SK-N-SH (cell line): ENCODE measurements around the gene CREB5. TPM values are rescaled to one million over a fixed set of nuclear protein-coding genes. Genes with fewer than 3 reads are reported as not detected.
A peak's percentile ranks its signal among the peaks of the same experiment; 100 is the strongest.

ENCODE experiments used
- CTCF ChIA-PET: fragments of 300-600, 350-600 bp; formaldehyde crosslinking; extraction: SDS; loops from one replicate; lab custom pipeline; 2021; lab: Yijun Ruan, JAX
- POLR2A ChIA-PET: fragments of 350-600 bp; sonication (Branson Sonifier 250); formaldehyde crosslinking; extraction: SDS; loops from one replicate; lab custom pipeline; 2020; ENCODE audit warnings: antibody characterized with exemption, inconsistent platforms; lab: Yijun Ruan, JAX
- DNase-seq: peaks from one replicate; pipeline ENCODE4 v3.0.0; 2012
- H2AFZ ChIP-seq: fragments of 200-600 bp; sonication (generic); 2 replicates; pipeline ENCODE4 v1.8.1; 2016; ENCODE audit warnings: antibody characterized with exemption, mild to moderate bottlenecking, low read depth
- H3F3A ChIP-seq: fragments of 200-600 bp; sonication (generic); replicated peaks from 2 replicates; pipeline ENCODE3; 2016; ENCODE audit warnings: antibody characterized with exemption, mild to moderate bottlenecking; ENCODE audit not compliant: insufficient read depth
- H3K27ac ChIP-seq, 2 experiments: fragments of 200-500 bp in 1 of 2; fragments of 200-600 bp in 1 of 2; sonication (Bioruptor generic) in 1 of 2; sonication (generic), shearing (Covaris generic) in 1 of 2; 2 replicates each; pipeline versions ENCODE4 v1.5.1 to v1.6.1; 2014 to 2016; ENCODE audit warnings: low read depth in 2 of 2, inconsistent platforms in 1 of 2, low read length in 1 of 2, mild to moderate bottlenecking in 1 of 2, mixed read lengths in 1 of 2
- H3K27me3 ChIP-seq: fragments of 200-600 bp; sonication (generic), shearing (Covaris generic); 2 replicates; pipeline ENCODE4 v1.6.1; 2016; ENCODE audit warnings: mixed run types; ENCODE audit not compliant: insufficient read depth
- H3K36me3 ChIP-seq, 2 experiments: fragments of 200-500 bp in 1 of 2; fragments of 200-600 bp in 1 of 2; sonication (Bioruptor generic) in 1 of 2; sonication (generic) in 1 of 2; replicated peaks in 1 of 2; 2 replicates each; pipeline versions ENCODE3 to v1.5.1; 2014 to 2016; ENCODE audit warnings: low read length in 1 of 2, mild to moderate bottlenecking in 1 of 2; ENCODE audit not compliant: insufficient read depth in 2 of 2, control insufficient read depth in 1 of 2
- H3K4me1 ChIP-seq, 2 experiments: fragments of 200-500 bp in 1 of 2; fragments of 200-600 bp in 1 of 2; sonication (Bioruptor generic) in 1 of 2; sonication (generic), shearing (Covaris generic) in 1 of 2; 2 replicates each; pipeline versions ENCODE4 v1.5.1 to v1.6.1; 2014 to 2016; ENCODE audit warnings: low read depth in 1 of 2, low read length in 1 of 2, mixed run types in 1 of 2; ENCODE audit not compliant: insufficient read depth in 2 of 2, control insufficient read depth in 1 of 2
- H3K4me2 ChIP-seq: fragments of 200-600 bp; sonication (generic), shearing (Covaris generic); 2 replicates; pipeline ENCODE4 v1.6.1; 2017; ENCODE audit warnings: mixed run types
- H3K4me3 ChIP-seq, 2 experiments: fragments of 200-500 bp in 1 of 2; fragments of 200-600 bp in 1 of 2; sonication (Bioruptor generic) in 1 of 2; sonication (generic), shearing (Covaris generic) in 1 of 2; 2 replicates each; pipeline versions ENCODE4 v1.5.1 to v1.8.1; 2014 to 2016; ENCODE audit warnings: low read depth in 2 of 2, inconsistent platforms in 1 of 2, low read length in 1 of 2, mild to moderate bottlenecking in 1 of 2, mixed read lengths in 1 of 2, moderate library complexity in 1 of 2
- H3K79me2 ChIP-seq: fragments of 200-600 bp; sonication (generic); 2 replicates; pipeline ENCODE4 v1.8.1; 2017; ENCODE audit warnings: mild to moderate bottlenecking; ENCODE audit not compliant: insufficient read depth
- H3K9ac ChIP-seq: fragments of 200-600 bp; sonication (generic); 2 replicates; pipeline ENCODE4 v1.6.1; 2017; ENCODE audit warnings: mixed run types
- H3K9me2 ChIP-seq: fragments of 200-600 bp; sonication (generic); 2 replicates; pipeline ENCODE4 v1.6.1; 2017; ENCODE audit warnings: mixed run types
- H3K9me3 ChIP-seq: fragments of 200-600 bp; sonication (generic); 2 replicates; pipeline ENCODE4 v1.6.1; 2017; ENCODE audit warnings: mixed run types, mild to moderate bottlenecking, moderate library complexity
- H4K20me1 ChIP-seq: fragments of 200-600 bp; sonication (generic); 2 replicates; pipeline ENCODE4 v1.6.1; 2017; ENCODE audit warnings: mild to moderate bottlenecking, mixed run types; ENCODE audit not compliant: insufficient read depth
- CHD2 ChIP-seq: fragments of 150-350 bp; IDR thresholded peaks from 2 replicates; pipeline ENCODE4 v1.6.1; 2018; ENCODE audit warnings: low read length; ENCODE audit not compliant: partially characterized antibody
- EZH2phosphoT487 ChIP-seq: fragments of 200-600 bp; sonication (generic); IDR thresholded peaks from 2 replicates; pipeline ENCODE4 v1.6.1; 2017; ENCODE audit warnings: low read depth, mixed run types, mild to moderate bottlenecking, antibody characterized with exemption, moderate library complexity, borderline replicate concordance
- FOSL2 ChIP-seq: IDR thresholded peaks from 2 replicates; pipeline ENCODE4 v1.4.0; 2012; ENCODE audit warnings: low read depth, mild to moderate bottlenecking, moderate library complexity, borderline replicate concordance
- FOXM1 ChIP-seq: IDR thresholded peaks from 2 replicates; pipeline ENCODE4 v1.4.0; 2012; ENCODE audit warnings: low read depth, mild to moderate bottlenecking
- GATA2 ChIP-seq: sonication (generic); formaldehyde crosslinking; IDR thresholded peaks from 2 replicates; pipeline ENCODE4 v1.5.0; 2020; ENCODE audit warnings: mild to moderate bottlenecking, missing genetic modification reagents
- JUND ChIP-seq: IDR thresholded peaks from 2 replicates; pipeline ENCODE4 v1.4.0; 2012
- MEF2A ChIP-seq: IDR thresholded peaks from 2 replicates; pipeline ENCODE4 v1.4.0; 2012; ENCODE audit warnings: low read depth, borderline replicate concordance
- MXI1 ChIP-seq: IDR thresholded peaks from 2 replicates; pipeline ENCODE4 v1.6.1; 2012; ENCODE audit warnings: mild to moderate bottlenecking, low read depth, low read length, improper control_type of control experiment
- NFIC ChIP-seq: IDR thresholded peaks from 2 replicates; pipeline ENCODE4 v1.4.0; 2012; ENCODE audit warnings: borderline replicate concordance
- POLR2AphosphoS5 ChIP-seq: IDR thresholded peaks from 2 replicates; pipeline ENCODE4 v1.6.1; 2012; ENCODE audit warnings: low read depth, low read length
- RFX5 ChIP-seq: IDR thresholded peaks from 2 replicates; pipeline ENCODE4 v1.6.1; 2012; ENCODE audit warnings: mild to moderate bottlenecking, improper control_type of control experiment, low read length
- RXRA ChIP-seq: IDR thresholded peaks from 2 replicates; pipeline ENCODE4 v1.4.0; 2012; ENCODE audit warnings: low read depth, mild to moderate bottlenecking, borderline replicate concordance
- SIN3A ChIP-seq: IDR thresholded peaks from 2 replicates; pipeline ENCODE4 v1.6.1; 2012; ENCODE audit warnings: low read depth, mild to moderate bottlenecking, low read length, moderate library complexity, borderline replicate concordance
- TAF1 ChIP-seq: IDR thresholded peaks from 2 replicates; pipeline ENCODE4 v1.6.1; 2012; ENCODE audit warnings: low read depth, mild to moderate bottlenecking, low read length, moderate library complexity, borderline replicate concordance
- TCF12 ChIP-seq: IDR thresholded peaks from 2 replicates; pipeline ENCODE4 v1.4.0; 2012
- TEAD4 ChIP-seq: IDR thresholded peaks from 2 replicates; pipeline ENCODE4 v1.4.0; 2012; ENCODE audit warnings: mild to moderate bottlenecking, borderline replicate concordance; ENCODE audit not compliant: insufficient read depth
- USF2 ChIP-seq: fragments of 150-350 bp; IDR thresholded peaks from 2 replicates; pipeline ENCODE4 v1.6.1; 2017; ENCODE audit warnings: antibody characterized with exemption, low read length, low read depth, borderline replicate concordance
- YY1 ChIP-seq: IDR thresholded peaks from 2 replicates; pipeline ENCODE4 v1.4.0; 2012; ENCODE audit warnings: low read depth, mild to moderate bottlenecking
- WGBS: methylation state at CpG from one replicate; pipeline ENCODE4 v1.1.6; 2017; ENCODE audit warnings: low lambda C conversion rate; 5-methylcytosine and 5-hydroxymethylcytosine counted together
- polyA plus RNA-seq, 3 experiments: library from polyadenylated mRNA; depleted of rRNA; stranded (reverse); fragments of >200 nt; gene quantifications; 2 replicates each; pipeline ENCODE4 v1.2.3, GENCODE V29; 2012
- TF ChIP-seq, protein P1 (sequence below): IDR thresholded peaks from 2 replicates; pipeline ENCODE4 v1.4.0; 2012; ENCODE audit warnings: low read depth, borderline replicate concordance
- TF ChIP-seq, protein P2 (sequence below): IDR thresholded peaks from 2 replicates; pipeline ENCODE4 v1.4.0; 2012; ENCODE audit warnings: low read depth
- TF ChIP-seq, protein P3 (sequence below): fragments of 150-350 bp; IDR thresholded peaks from 2 replicates; pipeline ENCODE4 v1.6.1; 2016; ENCODE audit warnings: mild to moderate bottlenecking, low read depth, low read length
- TF ChIP-seq, protein P4 (sequence below): IDR thresholded peaks from 2 replicates; pipeline ENCODE4; 2012
- TF ChIP-seq, protein P5 (sequence below): IDR thresholded peaks from 2 replicates; pipeline ENCODE4 v1.6.1; 2012; ENCODE audit warnings: mild to moderate bottlenecking, low read depth, low read length, moderate library complexity

CREB5 gene
- polyA plus RNA-seq, 1 of the 3 experiments (the other 2 are of a cell fraction) = 19.3 TPM

- 4% methylated on average over 15 of the region's 15 CpGs for WGBS
- no peaks in the 10 kb centered on the region for H4K20me1 ChIP-seq
- DNase-seq = peak; percentile 77
- peaks cover 21% of the 10 kb centered on the region for H3F3A ChIP-seq
- H2AFZ ChIP-seq = peak overlapping the region; percentile 87
- no peaks in the 10 kb centered on the region for H3K9me2 ChIP-seq
- peak overlapping the region; percentile 96 for H3K9ac ChIP-seq
- H3K4me1 ChIP-seq = peaks cover 12 to 20% of the 10 kb centered on the region in 2 experiments
- peaks cover 35% of the 10 kb centered on the region for H3K79me2 ChIP-seq
- peak overlapping the region; percentile 70 to 100 for H3K27ac ChIP-seq
- ChIA-PET POLR2A (interaction anchor here (1.4 kb wide), 1 partner anchor 117 kb away, joined by 4 read pairs; no protein-coding TSS in a partner anchor), CTCF (interaction anchor here (0.8 to 1.4 kb wide), 5 partner anchors 12 to 275 kb away, joined by 3 to 5 read pairs (median 3); no protein-coding TSS in a partner anchor)
- no peaks in the 10 kb centered on the region for H3K36me3 ChIP-seq
- peak overlapping the region; percentile 47 to 78 for H3K4me3 ChIP-seq
- H3K27me3 ChIP-seq = no peaks in the 10 kb centered on the region
- H3K9me3 ChIP-seq = no peaks in the 10 kb centered on the region
- H3K4me2 ChIP-seq = peak overlapping the region; percentile 93
- TF ChIP-seq SIN3A (no peak; the same call in 1 of the 2 replicates), TCF12 (peak; percentile 87), TAF1 (peak; percentile 41; the same call in 1 of the 2 replicates), TEAD4 (peak; percentile 52), EZH2phosphoT487 (no peak), RFX5 (no peak), FOSL2 (peak; percentile 96), USF2 (no peak), NFIC (peak; percentile 100), POLR2AphosphoS5 (peak; percentile 89), GATA2 (CRISPR knock-in tag) (no peak), CHD2 (peak; percentile 87), YY1 (0 out of 2 replicates have a peak, but pooled peaks have one; percentile 44), MEF2A (peak; percentile 82; the same call in 1 of the 2 replicates), JUND (peak; percentile 99), FOXM1 (no peak; the same call in 1 of the 2 replicates), MXI1 (peak; percentile 30; the same call in 1 of the 2 replicates), RXRA (peak; percentile 31; the same call in 1 of the 2 replicates)
- TF ChIP-seq, protein P1, sequence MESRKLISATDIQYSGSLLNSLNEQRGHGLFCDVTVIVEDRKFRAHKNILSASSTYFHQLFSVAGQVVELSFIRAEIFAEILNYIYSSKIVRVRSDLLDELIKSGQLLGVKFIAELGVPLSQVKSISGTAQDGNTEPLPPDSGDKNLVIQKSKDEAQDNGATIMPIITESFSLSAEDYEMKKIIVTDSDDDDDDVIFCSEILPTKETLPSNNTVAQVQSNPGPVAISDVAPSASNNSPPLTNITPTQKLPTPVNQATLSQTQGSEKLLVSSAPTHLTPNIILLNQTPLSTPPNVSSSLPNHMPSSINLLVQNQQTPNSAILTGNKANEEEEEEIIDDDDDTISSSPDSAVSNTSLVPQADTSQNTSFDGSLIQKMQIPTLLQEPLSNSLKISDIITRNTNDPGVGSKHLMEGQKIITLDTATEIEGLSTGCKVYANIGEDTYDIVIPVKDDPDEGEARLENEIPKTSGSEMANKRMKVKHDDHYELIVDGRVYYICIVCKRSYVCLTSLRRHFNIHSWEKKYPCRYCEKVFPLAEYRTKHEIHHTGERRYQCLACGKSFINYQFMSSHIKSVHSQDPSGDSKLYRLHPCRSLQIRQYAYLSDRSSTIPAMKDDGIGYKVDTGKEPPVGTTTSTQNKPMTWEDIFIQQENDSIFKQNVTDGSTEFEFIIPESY = peak; percentile 84; the same call in 1 of the 2 replicates
- TF ChIP-seq, protein P2, sequence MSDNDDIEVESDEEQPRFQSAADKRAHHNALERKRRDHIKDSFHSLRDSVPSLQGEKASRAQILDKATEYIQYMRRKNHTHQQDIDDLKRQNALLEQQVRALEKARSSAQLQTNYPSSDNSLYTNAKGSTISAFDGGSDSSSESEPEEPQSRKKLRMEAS = peak; percentile 75
- TF ChIP-seq, protein P3, sequence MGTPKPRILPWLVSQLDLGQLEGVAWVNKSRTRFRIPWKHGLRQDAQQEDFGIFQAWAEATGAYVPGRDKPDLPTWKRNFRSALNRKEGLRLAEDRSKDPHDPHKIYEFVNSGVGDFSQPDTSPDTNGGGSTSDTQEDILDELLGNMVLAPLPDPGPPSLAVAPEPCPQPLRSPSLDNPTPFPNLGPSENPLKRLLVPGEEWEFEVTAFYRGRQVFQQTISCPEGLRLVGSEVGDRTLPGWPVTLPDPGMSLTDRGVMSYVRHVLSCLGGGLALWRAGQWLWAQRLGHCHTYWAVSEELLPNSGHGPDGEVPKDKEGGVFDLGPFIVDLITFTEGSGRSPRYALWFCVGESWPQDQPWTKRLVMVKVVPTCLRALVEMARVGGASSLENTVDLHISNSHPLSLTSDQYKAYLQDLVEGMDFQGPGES = no peak
- TF ChIP-seq, protein P4, sequence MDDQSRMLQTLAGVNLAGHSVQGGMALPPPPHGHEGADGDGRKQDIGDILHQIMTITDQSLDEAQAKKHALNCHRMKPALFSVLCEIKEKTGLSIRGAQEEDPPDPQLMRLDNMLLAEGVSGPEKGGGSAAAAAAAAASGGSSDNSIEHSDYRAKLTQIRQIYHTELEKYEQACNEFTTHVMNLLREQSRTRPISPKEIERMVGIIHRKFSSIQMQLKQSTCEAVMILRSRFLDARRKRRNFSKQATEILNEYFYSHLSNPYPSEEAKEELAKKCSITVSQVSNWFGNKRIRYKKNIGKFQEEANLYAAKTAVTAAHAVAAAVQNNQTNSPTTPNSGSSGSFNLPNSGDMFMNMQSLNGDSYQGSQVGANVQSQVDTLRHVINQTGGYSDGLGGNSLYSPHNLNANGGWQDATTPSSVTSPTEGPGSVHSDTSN = peak; percentile 72
- TF ChIP-seq, protein P5, sequence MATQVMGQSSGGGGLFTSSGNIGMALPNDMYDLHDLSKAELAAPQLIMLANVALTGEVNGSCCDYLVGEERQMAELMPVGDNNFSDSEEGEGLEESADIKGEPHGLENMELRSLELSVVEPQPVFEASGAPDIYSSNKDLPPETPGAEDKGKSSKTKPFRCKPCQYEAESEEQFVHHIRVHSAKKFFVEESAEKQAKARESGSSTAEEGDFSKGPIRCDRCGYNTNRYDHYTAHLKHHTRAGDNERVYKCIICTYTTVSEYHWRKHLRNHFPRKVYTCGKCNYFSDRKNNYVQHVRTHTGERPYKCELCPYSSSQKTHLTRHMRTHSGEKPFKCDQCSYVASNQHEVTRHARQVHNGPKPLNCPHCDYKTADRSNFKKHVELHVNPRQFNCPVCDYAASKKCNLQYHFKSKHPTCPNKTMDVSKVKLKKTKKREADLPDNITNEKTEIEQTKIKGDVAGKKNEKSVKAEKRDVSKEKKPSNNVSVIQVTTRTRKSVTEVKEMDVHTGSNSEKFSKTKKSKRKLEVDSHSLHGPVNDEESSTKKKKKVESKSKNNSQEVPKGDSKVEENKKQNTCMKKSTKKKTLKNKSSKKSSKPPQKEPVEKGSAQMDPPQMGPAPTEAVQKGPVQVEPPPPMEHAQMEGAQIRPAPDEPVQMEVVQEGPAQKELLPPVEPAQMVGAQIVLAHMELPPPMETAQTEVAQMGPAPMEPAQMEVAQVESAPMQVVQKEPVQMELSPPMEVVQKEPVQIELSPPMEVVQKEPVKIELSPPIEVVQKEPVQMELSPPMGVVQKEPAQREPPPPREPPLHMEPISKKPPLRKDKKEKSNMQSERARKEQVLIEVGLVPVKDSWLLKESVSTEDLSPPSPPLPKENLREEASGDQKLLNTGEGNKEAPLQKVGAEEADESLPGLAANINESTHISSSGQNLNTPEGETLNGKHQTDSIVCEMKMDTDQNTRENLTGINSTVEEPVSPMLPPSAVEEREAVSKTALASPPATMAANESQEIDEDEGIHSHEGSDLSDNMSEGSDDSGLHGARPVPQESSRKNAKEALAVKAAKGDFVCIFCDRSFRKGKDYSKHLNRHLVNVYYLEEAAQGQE = 0 out of 2 replicates have a peak, but pooled peaks have one; percentile 4
Measured at GRCh38 chr7:28685644-28686417, 273.5 kb downstream of the CREB5 start.
